Calu3 (cell line): ENCODE measurements around the gene INHBC. TPM values are rescaled to one million over a fixed set of nuclear protein-coding genes. Genes with fewer than 3 reads are reported as not detected.

ENCODE experiments used
- BruUV-seq: library from RNA; stranded (reverse); fragments of 400-500 nt; replicated peaks from 2 replicates; lab custom pipeline; 2021; lab: Mats Ljungman, UMichigan
- CTCF ChIA-PET: fragments of 300-600 bp; sonication (Branson Sonifier 250); formaldehyde crosslinking; loops from one replicate; lab custom pipeline; 2022; ENCODE audit warnings: antibody characterized with exemption; lab: Charles Lee
- DNase-seq: peaks from one replicate; pipeline ENCODE4 v3.0.0; 2022
- H3K27ac Mint-ChIP-seq: one replicate; pipeline ENCODE4 v1.8.0; 2022; ENCODE audit warnings: mixed read lengths; ENCODE audit not compliant: unreplicated experiment
- H3K27me3 Mint-ChIP-seq: one replicate; pipeline ENCODE4 v1.8.0; 2022; ENCODE audit warnings: mixed read lengths; ENCODE audit not compliant: unreplicated experiment
- H3K36me3 Mint-ChIP-seq: one replicate; pipeline ENCODE4 v1.8.0; 2022; ENCODE audit warnings: mild to moderate bottlenecking, moderate library complexity, mixed read lengths; ENCODE audit not compliant: insufficient read depth, unreplicated experiment
- H3K4me1 Mint-ChIP-seq: one replicate; pipeline ENCODE4 v1.8.0; 2022; ENCODE audit warnings: mild to moderate bottlenecking, low read depth, mixed read lengths; ENCODE audit not compliant: unreplicated experiment
- H3K4me3 Mint-ChIP-seq: one replicate; pipeline ENCODE4 v1.8.0; 2022; ENCODE audit warnings: mild to moderate bottlenecking, low read depth, moderate library complexity, mixed read lengths; ENCODE audit not compliant: unreplicated experiment
- H3K9me3 Mint-ChIP-seq: one replicate; pipeline ENCODE4 v1.8.0; 2022; ENCODE audit warnings: low read depth, mixed read lengths; ENCODE audit not compliant: unreplicated experiment
- intact Hi-C: fragments of 100-400 bp; cut with micrococcal nuclease; formaldehyde crosslinking; loops from one replicate; pipeline ENCODE4 v1.10.0; 2022; ENCODE audit not compliant: unreplicated experiment
- total RNA-seq: library from RNA; stranded (reverse); gene quantifications from 2 replicates; pipeline ENCODE4 v1.2.3, GENCODE V29; 2022
- TF ChIP-seq, protein P1 (sequence below): fragments of 200-600 bp; IDR thresholded peaks from one replicate; pipeline ENCODE4 v1.8.0; 2022; ENCODE audit warnings: antibody characterized with exemption; ENCODE audit not compliant: unreplicated experiment

Gene INHBC
- total RNA-seq, 1 experiment from 2014 or later = not detected

DNA sequence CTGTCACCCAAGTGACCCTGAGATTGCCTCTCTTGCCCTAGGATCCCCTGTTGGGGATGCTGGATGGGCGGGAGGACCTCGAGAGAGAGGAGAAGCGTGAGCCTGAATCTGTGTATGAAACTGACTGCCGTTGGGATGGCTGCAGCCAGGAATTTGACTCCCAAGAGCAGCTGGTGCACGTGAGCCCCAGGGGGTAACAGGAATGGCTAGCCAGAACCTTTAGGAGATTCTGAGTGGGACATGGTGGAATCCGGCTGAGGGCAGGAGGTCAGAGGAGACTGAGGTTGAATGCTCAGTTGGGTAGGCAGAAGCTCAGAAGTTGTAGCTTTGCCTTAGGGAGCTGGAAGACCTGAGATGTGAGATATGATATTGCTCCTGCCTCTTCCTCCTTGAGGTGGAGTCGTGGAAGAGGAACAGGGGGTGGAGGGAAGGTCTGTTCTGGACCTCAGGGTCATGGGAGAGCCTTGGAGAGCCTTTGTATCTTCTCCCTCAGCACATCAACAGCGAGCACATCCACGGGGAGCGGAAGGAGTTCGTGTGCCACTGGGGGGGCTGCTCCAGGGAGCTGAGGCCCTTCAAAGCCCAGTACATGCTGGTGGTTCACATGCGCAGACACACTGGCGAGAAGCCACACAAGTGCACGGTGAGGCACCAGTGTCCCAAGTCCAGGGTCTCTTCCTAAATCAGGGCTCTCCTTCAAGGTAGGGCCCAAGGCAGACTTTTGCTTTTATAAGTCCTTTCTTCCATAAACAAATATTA lies 31.3 kb downstream of the INHBC start:
- Mint-ChIP-seq H3K4me3 (no peak overlapping the region), H3K36me3 (peaks cover 6% of the 10 kb centered on the region), H3K4me1 (peaks cover 10% of the 10 kb centered on the region), H3K27me3 (peaks cover 100% of the 10 kb centered on the region), H3K27ac (no peak overlapping the region), H3K9me3 (no peaks in the 10 kb centered on the region)
- CTCF ChIA-PET = interaction anchor here (0.8 kb wide), 1 partner anchor 11 kb away, joined by 3 read pairs; the partner anchor contains the start of gene INHBE
- no TSS peak for BruUV-seq
- intact Hi-C loops = no loop called here
- DNase-seq = no peak
- TF ChIP-seq, protein P1, sequence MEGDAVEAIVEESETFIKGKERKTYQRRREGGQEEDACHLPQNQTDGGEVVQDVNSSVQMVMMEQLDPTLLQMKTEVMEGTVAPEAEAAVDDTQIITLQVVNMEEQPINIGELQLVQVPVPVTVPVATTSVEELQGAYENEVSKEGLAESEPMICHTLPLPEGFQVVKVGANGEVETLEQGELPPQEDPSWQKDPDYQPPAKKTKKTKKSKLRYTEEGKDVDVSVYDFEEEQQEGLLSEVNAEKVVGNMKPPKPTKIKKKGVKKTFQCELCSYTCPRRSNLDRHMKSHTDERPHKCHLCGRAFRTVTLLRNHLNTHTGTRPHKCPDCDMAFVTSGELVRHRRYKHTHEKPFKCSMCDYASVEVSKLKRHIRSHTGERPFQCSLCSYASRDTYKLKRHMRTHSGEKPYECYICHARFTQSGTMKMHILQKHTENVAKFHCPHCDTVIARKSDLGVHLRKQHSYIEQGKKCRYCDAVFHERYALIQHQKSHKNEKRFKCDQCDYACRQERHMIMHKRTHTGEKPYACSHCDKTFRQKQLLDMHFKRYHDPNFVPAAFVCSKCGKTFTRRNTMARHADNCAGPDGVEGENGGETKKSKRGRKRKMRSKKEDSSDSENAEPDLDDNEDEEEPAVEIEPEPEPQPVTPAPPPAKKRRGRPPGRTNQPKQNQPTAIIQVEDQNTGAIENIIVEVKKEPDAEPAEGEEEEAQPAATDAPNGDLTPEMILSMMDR = no peak

DNA sequence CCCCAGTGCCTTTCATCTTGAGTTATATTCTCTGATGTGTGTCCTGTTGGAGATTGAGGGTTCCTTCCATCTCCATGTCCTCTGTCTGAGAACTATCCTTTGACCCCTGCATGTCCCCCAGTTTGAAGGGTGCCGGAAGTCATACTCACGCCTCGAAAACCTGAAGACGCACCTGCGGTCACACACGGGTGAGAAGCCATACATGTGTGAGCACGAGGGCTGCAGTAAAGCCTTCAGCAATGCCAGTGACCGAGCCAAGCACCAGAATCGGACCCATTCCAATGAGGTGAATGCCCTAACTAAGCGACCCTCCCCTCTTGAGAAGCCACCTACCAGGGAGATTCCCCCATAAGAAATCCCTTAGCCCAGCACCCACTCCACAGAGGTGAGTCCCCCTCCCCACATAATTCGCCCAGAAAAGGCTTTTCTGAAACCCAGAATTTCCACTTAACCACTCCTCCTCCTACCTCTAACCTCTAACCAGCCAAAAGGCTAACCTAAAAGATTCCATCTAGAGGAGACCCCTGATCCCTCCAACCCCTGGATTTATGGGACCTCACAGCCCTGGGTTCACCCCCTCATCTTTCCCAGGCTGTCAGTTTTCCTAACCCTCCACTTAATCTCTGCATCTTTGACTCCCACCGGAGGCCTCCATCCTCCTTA lies 32.8 kb downstream of the INHBC start:
- TF ChIP-seq, protein P1 = no peak
- peaks cover 5% of the 10 kb centered on the region for H3K36me3 Mint-ChIP-seq
- BruUV-seq = no TSS peak
- H3K4me1 Mint-ChIP-seq = peaks cover 7% of the 10 kb centered on the region
- peaks cover 100% of the 10 kb centered on the region for H3K27me3 Mint-ChIP-seq
- H3K4me3 Mint-ChIP-seq = no peak overlapping the region
- DNase-seq = no peak
- no peaks in the 10 kb centered on the region for H3K9me3 Mint-ChIP-seq
- H3K27ac Mint-ChIP-seq = no peak overlapping the region
- intact Hi-C loops = no loop called here
- CTCF ChIA-PET = no interaction called here

DNA sequence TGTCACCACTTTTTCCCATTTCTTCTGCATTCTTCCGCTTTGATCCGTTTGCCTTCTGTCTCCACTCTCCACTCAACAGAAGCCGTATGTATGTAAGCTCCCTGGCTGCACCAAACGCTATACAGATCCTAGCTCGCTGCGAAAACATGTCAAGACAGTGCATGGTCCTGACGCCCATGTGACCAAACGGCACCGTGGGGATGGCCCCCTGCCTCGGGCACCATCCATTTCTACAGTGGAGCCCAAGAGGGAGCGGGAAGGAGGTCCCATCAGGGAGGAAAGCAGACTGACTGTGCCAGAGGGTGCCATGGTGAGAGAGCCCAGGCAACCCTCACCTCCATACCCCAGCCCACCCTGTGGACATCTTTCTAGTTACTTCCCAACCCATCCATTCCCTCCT lies 33.3 kb downstream of the INHBC start:
- Mint-ChIP-seq H3K4me3 (no peak overlapping the region), H3K27me3 (peaks cover 100% of the 10 kb centered on the region), H3K36me3 (no peaks in the 10 kb centered on the region), H3K4me1 (peaks cover 1% of the 10 kb centered on the region), H3K27ac (no peak overlapping the region), H3K9me3 (no peaks in the 10 kb centered on the region)
- intact Hi-C loops = no loop called here
- TF ChIP-seq, protein P1 = no peak
- no peak for DNase-seq
- CTCF ChIA-PET = no interaction called here
- no TSS peak for BruUV-seq

DNA sequence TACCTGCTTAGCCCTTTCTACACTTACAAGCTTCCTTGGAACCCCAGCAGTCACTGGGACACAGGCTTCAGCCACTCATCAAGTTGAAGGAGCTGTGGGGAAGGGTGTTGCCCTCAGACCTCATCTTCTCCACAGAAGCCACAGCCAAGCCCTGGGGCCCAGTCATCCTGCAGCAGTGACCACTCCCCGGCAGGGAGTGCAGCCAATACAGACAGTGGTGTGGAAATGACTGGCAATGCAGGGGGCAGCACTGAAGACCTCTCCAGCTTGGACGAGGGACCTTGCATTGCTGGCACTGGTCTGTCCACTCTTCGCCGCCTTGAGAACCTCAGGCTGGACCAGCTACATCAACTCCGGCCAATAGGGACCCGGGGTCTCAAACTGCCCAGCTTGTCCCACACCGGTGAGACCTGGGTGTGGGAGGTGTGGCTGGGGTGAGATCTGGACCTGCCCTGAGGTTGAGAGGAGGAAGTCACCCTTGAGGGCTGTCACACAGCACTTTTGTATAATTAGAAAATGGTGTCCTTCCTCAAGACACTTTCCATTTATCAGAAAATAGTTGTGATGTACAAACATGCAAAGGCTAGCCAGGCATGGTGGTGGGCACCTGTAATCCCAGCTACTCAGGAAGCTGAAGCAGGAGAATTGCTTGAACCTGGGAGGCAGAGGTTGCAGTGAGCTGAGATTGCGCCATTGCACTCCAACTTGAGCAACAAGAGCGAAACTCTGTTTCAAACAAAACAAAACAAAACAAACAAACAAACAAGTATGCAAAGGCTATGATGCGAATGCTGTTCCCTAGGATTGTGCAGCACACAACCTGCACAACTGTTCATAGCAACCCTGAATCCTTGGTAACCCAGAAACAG lies 34.9 kb downstream of the INHBC start:
- H3K27me3 Mint-ChIP-seq = peaks cover 100% of the 10 kb centered on the region
- peaks cover 5% of the 10 kb centered on the region for H3K4me1 Mint-ChIP-seq
- CTCF ChIA-PET = interaction anchor here (0.6 kb wide), 1 partner anchor 21 kb away, joined by 5 read pairs; no protein-coding TSS in a partner anchor
- H3K4me3 Mint-ChIP-seq = no peak overlapping the region
- intact Hi-C loops = no loop called here
- no peaks in the 10 kb centered on the region for H3K36me3 Mint-ChIP-seq
- TF ChIP-seq, protein P1 = no peak
- no peak for DNase-seq
- BruUV-seq = no TSS peak
- H3K27ac Mint-ChIP-seq = no peak overlapping the region
- H3K9me3 Mint-ChIP-seq = no peaks in the 10 kb centered on the region
